GM12872 (cell line): ENCODE measurements around the gene METTL18.

Source experiments
- CTCF ChIP-seq: IDR thresholded peaks from 3 replicates; pipeline ENCODE4 v1.5.1; 2011; ENCODE audit warnings: low read depth, mild to moderate bottlenecking, low read length, moderate library complexity; ENCODE audit not compliant: insufficient read depth

METTL18 gene

GRCh38 chr1:169764919-169765318, 29.8 kb downstream of the METTL18 start:
- TF ChIP-seq CTCF: no peak

GRCh38 chr1:169762699-169763098, 32.0 kb downstream of the METTL18 start:
- no peak for TF ChIP-seq CTCF

- TF ChIP-seq CTCF: no peak
Measured at GRCh38 chr1:169759038-169759437, 35.7 kb downstream of the METTL18 start.

- no peak for TF ChIP-seq CTCF
Measured at GRCh38 chr1:169753549-169753948, 41.2 kb downstream of the METTL18 start.

- TF ChIP-seq CTCF: no peak
Measured at GRCh38 chr1:169750041-169750440, 44.7 kb downstream of the METTL18 start.

GRCh38 chr1:169746550-169746949, 48.2 kb downstream of the METTL18 start:
- no peak for TF ChIP-seq CTCF

GRCh38 chr1:169745015-169745861, 49.5 kb downstream of the METTL18 start:
- no peak for TF ChIP-seq CTCF
